HepG2 (cell line): ENCODE data around the gene ENGASE. TPM values are rescaled to one million over a fixed set of nuclear protein-coding genes. Genes with fewer than 3 reads are reported as not detected.

ENCODE experiments used
- DNMT3B ChIP-seq: conservative IDR thresholded peaks from 2 replicates; pipeline ENCODE4 v1.6.1; 2016; ENCODE audit warnings: missing biosample characterization, control low read depth
- GPN1 ChIP-seq: sonication (generic); formaldehyde crosslinking; IDR thresholded peaks from 2 replicates; pipeline ENCODE4 v1.5.1; 2020; ENCODE audit warnings: missing genetic modification reagents, borderline replicate concordance
- HMG20B ChIP-seq: conservative IDR thresholded peaks from 2 replicates; pipeline ENCODE4 v1.6.1; 2016; ENCODE audit warnings: missing genetic modification reagents, missing compliant biosample characterization
- MAF1 ChIP-seq: sonication (generic); formaldehyde crosslinking; IDR thresholded peaks from 2 replicates; pipeline ENCODE4 v1.5.0; 2020; ENCODE audit warnings: missing genetic modification reagents, borderline replicate concordance
- MBNL3 ChIP-seq: fragments of 250-450 bp; sonication (Bioruptor Pico); conservative IDR thresholded peaks from 2 replicates; pipeline ENCODE4 v1.8.0; 2022; ENCODE audit warnings: mild to moderate bottlenecking, inconsistent platforms
- MXD1 ChIP-seq: sonication (generic); formaldehyde crosslinking; IDR thresholded peaks from 2 replicates; pipeline ENCODE4 v1.4.0; 2020; ENCODE audit warnings: mild to moderate bottlenecking, missing genetic modification reagents
- SIN3B ChIP-seq: fragments of 150-350 bp; IDR thresholded peaks from 2 replicates; pipeline ENCODE4 v1.6.1; 2014; ENCODE audit warnings: low read length
- ZGPAT ChIP-seq: IDR thresholded peaks from 2 replicates; pipeline ENCODE4 v1.6.1; 2016; ENCODE audit warnings: mild to moderate bottlenecking
- ZMYM2 ChIP-seq: sonication (generic); formaldehyde crosslinking; IDR thresholded peaks from 2 replicates; pipeline ENCODE4 v1.8.0; 2022; ENCODE audit warnings: mild to moderate bottlenecking, missing genetic modification reagents
- ZNF160 ChIP-seq: sonication (generic); formaldehyde crosslinking; IDR thresholded peaks from 2 replicates; pipeline ENCODE4 v1.8.0; 2022; ENCODE audit warnings: mild to moderate bottlenecking, inconsistent platforms, missing genetic modification reagents
- ZNF75D ChIP-seq: sonication (generic); formaldehyde crosslinking; IDR thresholded peaks from 2 replicates; pipeline ENCODE4 v1.8.1; 2023; ENCODE audit warnings: missing genetic modification reagents, mild to moderate bottlenecking, borderline replicate concordance
- polyA plus RNA-seq, 8 experiments: library from polyadenylated mRNA; depleted of rRNA in 3 of 8; stranded (reverse) in 7 of 8; unstranded in 1 of 8; fragments of >200 nt; fragmentation: Illumina TruSeq in 4 of 8; extraction: Trizol in 4 of 8; gene quantifications; 2 replicates each; pipeline versions ENCODE4 v1.2.1 to v1.2.3, GENCODE V29; 2011 to 2016; ENCODE audit warnings: low read depth in 4 of 8, missing spikeins in 1 of 8, mixed read lengths in 1 of 8; ENCODE audit not compliant: insufficient read depth in 1 of 8
- total RNA-seq, 5 experiments: library from RNA; depleted of rRNA; stranded (reverse); fragments of >200 nt; fragmentation: Illumina TruSeq; extraction: Trizol; gene quantifications; 2 replicates each; pipeline ENCODE4 v1.2.3, GENCODE V29; 2016; ENCODE audit warnings: low read depth in 1 of 5
- TF ChIP-seq, protein P1 (sequence below): sonication (generic); formaldehyde crosslinking; IDR thresholded peaks from 2 replicates; pipeline ENCODE4 v1.4.0; 2020; ENCODE audit warnings: missing genetic modification reagents
- TF ChIP-seq, protein P2 (sequence below): sonication (generic); formaldehyde crosslinking; IDR thresholded peaks from 2 replicates; pipeline ENCODE4 v1.4.0; 2020; ENCODE audit warnings: missing genetic modification reagents

The ENGASE gene
- total and polyA plus RNA-seq, 2 of the 13 experiments (the other 11 are each of a cell fraction or from before 2014, with no cell fraction given), result 10.6 to 18.1 TPM

- TF ChIP-seq, protein P1, sequence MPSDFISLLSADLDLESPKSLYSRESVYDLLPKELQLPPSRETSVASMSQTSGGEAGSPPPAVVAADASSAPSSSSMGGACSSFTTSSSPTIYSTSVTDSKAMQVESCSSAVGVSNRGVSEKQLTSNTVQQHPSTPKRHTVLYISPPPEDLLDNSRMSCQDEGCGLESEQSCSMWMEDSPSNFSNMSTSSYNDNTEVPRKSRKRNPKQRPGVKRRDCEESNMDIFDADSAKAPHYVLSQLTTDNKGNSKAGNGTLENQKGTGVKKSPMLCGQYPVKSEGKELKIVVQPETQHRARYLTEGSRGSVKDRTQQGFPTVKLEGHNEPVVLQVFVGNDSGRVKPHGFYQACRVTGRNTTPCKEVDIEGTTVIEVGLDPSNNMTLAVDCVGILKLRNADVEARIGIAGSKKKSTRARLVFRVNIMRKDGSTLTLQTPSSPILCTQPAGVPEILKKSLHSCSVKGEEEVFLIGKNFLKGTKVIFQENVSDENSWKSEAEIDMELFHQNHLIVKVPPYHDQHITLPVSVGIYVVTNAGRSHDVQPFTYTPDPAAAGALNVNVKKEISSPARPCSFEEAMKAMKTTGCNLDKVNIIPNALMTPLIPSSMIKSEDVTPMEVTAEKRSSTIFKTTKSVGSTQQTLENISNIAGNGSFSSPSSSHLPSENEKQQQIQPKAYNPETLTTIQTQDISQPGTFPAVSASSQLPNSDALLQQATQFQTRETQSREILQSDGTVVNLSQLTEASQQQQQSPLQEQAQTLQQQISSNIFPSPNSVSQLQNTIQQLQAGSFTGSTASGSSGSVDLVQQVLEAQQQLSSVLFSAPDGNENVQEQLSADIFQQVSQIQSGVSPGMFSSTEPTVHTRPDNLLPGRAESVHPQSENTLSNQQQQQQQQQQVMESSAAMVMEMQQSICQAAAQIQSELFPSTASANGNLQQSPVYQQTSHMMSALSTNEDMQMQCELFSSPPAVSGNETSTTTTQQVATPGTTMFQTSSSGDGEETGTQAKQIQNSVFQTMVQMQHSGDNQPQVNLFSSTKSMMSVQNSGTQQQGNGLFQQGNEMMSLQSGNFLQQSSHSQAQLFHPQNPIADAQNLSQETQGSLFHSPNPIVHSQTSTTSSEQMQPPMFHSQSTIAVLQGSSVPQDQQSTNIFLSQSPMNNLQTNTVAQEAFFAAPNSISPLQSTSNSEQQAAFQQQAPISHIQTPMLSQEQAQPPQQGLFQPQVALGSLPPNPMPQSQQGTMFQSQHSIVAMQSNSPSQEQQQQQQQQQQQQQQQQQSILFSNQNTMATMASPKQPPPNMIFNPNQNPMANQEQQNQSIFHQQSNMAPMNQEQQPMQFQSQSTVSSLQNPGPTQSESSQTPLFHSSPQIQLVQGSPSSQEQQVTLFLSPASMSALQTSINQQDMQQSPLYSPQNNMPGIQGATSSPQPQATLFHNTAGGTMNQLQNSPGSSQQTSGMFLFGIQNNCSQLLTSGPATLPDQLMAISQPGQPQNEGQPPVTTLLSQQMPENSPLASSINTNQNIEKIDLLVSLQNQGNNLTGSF (CRISPR knock-in tag), result 0 out of 2 replicates have a peak, but pooled peaks have one; percentile 23
- TF ChIP-seq, protein P2, sequence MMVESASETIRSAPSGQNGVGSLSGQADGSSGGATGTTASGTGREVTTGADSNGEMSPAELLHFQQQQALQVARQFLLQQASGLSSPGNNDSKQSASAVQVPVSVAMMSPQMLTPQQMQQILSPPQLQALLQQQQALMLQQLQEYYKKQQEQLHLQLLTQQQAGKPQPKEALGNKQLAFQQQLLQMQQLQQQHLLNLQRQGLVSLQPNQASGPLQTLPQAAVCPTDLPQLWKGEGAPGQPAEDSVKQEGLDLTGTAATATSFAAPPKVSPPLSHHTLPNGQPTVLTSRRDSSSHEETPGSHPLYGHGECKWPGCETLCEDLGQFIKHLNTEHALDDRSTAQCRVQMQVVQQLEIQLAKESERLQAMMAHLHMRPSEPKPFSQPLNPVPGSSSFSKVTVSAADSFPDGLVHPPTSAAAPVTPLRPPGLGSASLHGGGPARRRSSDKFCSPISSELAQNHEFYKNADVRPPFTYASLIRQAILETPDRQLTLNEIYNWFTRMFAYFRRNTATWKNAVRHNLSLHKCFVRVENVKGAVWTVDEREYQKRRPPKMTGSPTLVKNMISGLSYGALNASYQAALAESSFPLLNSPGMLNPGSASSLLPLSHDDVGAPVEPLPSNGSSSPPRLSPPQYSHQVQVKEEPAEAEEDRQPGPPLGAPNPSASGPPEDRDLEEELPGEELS (CRISPR knock-in tag), result peak; percentile 8; the same call in 1 of the 2 replicates
- TF ChIP-seq ZMYM2 (CRISPR knock-in tag) (no peak), MXD1 (CRISPR knock-in tag) (peak; percentile 9; the same call in 1 of the 2 replicates), DNMT3B (CRISPR knock-in tag) (0 out of 2 replicates have a peak, but pooled peaks have one; percentile 44), HMG20B (CRISPR knock-in tag) (no peak), SIN3B (no peak), GPN1 (CRISPR knock-in tag) (no peak), ZNF75D (no peak), ZNF160 (peak; percentile 36), MAF1 (CRISPR knock-in tag) (0 out of 2 replicates have a peak, but pooled peaks have one; percentile 18), MBNL3 (CRISPR knock-in tag) (no peak), ZGPAT (CRISPR knock-in tag) (peak; percentile 47; the same call in 1 of the 2 replicates)
These were observed 46.6 kb upstream of the ENGASE start (continued) for GRCh38 chr17:79027925-79028491.
